Loucy (cell line): ENCODE data around the gene CCDC93.

Source experiments
- EZH2phosphoT487 ChIP-seq: fragments of 200-600 bp; IDR thresholded peaks from 2 replicates; pipeline ENCODE4 v1.6.1; 2018; ENCODE audit warnings: antibody characterized with exemption, mild to moderate bottlenecking, moderate library complexity, borderline replicate concordance
- TF ChIP-seq, protein P1 (sequence below): fragments of 200-600 bp; sonication (generic); conservative IDR thresholded peaks from 2 replicates; pipeline ENCODE4 v1.5.1; 2014; ENCODE audit warnings: mild to moderate bottlenecking, antibody characterized with exemption, low read length

DNA sequence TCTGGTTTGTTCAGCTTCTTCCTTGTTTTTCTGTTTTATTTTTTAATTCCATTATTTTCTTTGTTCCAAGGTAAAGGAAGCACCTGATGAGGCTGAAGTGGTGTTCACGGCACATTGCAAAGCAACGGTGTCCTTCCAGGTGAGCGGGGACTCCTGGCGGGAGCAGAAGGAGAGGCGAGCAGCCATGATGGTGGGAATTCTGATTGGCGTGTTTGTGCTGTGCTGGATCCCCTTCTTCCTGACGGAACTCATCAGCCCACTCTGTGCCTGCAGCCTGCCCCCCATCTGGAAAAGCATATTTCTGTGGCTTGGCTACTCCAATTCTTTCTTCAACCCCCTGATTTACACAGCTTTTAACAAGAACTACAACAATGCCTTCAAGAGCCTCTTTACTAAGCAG lies 110.9 kb downstream of the CCDC93 start:
- TF ChIP-seq EZH2phosphoT487 = no peak
- TF ChIP-seq, protein P1, sequence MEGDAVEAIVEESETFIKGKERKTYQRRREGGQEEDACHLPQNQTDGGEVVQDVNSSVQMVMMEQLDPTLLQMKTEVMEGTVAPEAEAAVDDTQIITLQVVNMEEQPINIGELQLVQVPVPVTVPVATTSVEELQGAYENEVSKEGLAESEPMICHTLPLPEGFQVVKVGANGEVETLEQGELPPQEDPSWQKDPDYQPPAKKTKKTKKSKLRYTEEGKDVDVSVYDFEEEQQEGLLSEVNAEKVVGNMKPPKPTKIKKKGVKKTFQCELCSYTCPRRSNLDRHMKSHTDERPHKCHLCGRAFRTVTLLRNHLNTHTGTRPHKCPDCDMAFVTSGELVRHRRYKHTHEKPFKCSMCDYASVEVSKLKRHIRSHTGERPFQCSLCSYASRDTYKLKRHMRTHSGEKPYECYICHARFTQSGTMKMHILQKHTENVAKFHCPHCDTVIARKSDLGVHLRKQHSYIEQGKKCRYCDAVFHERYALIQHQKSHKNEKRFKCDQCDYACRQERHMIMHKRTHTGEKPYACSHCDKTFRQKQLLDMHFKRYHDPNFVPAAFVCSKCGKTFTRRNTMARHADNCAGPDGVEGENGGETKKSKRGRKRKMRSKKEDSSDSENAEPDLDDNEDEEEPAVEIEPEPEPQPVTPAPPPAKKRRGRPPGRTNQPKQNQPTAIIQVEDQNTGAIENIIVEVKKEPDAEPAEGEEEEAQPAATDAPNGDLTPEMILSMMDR = no peak
